ENCODE data around the gene MKNK1.

MKNK1 gene

GRCh38 chr1:46535063-46535462 lies 69.0 kb downstream of the MKNK1 start:
- DNase-seq = no peak

GRCh38 chr1:46533179-46533864 lies 70.7 kb downstream of the MKNK1 start:
- DNase-seq = no peak

GRCh38 chr1:46532498-46533178 lies 71.4 kb downstream of the MKNK1 start:
- DNase-seq = no peak

GRCh38 chr1:46532095-46532494 lies 72.0 kb downstream of the MKNK1 start:
- DNase-seq = no peak

- DNase-seq = no peak
Observed at GRCh38 chr1:46530791-46531409, 73.2 kb downstream of the MKNK1 start.

- DNase-seq = no peak
Observed at GRCh38 chr1:46530311-46530710, 73.8 kb downstream of the MKNK1 start.

GRCh38 chr1:46529031-46529630 lies 74.9 kb downstream of the MKNK1 start:
- DNase-seq = no peak

- DNase-seq = no peak
Observed at GRCh38 chr1:46528297-46528955, 75.6 kb downstream of the MKNK1 start.

- DNase-seq = no peak
Observed at GRCh38 chr1:46527474-46528296, 76.4 kb downstream of the MKNK1 start.

- no peak for DNase-seq
Observed at GRCh38 chr1:46526691-46527291, 77.3 kb downstream of the MKNK1 start.

GRCh38 chr1:46526013-46526690 lies 77.9 kb downstream of the MKNK1 start:
- no peak for DNase-seq

GRCh38 chr1:46525253-46525983 lies 78.7 kb downstream of the MKNK1 start:
- no peak for DNase-seq

- no peak for DNase-seq
Observed at GRCh38 chr1:46524843-46525242, 79.2 kb downstream of the MKNK1 start.

GRCh38 chr1:46523496-46524353 lies 80.3 kb downstream of the MKNK1 start:
- DNase-seq = no peak

- DNase-seq = no peak
Observed at GRCh38 chr1:46522969-46523320, 81.1 kb downstream of the MKNK1 start.

- DNase-seq = no peak
Observed at GRCh38 chr1:46522184-46522968, 81.7 kb downstream of the MKNK1 start.

GRCh38 chr1:46521414-46521813 lies 82.7 kb downstream of the MKNK1 start:
- DNase-seq = no peak

GRCh38 chr1:46520063-46520911 lies 83.8 kb downstream of the MKNK1 start:
- no peak for DNase-seq

Measured in SHP77 treated with DMSO at 0.1 percent for 48 hours (cell line).